ENCODE results near the gene TLL1. TPM values are rescaled to one million over a fixed set of nuclear protein-coding genes. Genes with fewer than 3 reads are reported as not detected.

Gene TLL1
- total and polyA plus RNA-seq, 3 experiments from 2014 or later, result not detected

DNA sequence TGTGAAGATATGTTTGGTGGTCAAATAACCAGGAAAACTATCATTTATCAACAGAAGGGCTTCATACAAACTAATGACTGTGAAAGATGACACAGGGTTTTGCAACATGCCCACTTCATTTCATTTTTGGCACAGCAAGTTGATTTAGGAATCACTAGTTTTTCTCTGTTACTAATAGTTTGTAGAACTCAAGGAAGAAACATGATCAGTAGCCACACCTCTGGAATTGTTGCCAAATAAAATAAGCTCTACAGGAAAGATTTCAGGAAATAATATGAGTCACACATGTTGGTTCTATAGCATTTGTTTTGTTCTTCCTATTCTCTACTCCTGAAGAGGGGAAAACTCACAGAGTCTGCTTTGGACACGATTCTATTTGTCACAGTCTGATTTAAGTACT lies 255.4 kb downstream of the TLL1 start:
- Mint-ChIP-seq H3K36me3 (no peaks in the 10 kb centered on the region), H3K4me3 (no peak overlapping the region), H3K4me1 (no peaks in the 10 kb centered on the region), H3K27me3 (peaks cover 0 to 1% of the 10 kb centered on the region in 2 donors), H3K27ac (no peak overlapping the region), H3K9me3 (peaks cover 5 to 8% (median 7%) of the 10 kb centered on the region in 5 donors)
- DNase-seq, result no peak
- no peaks in the 10 kb centered on the region for H3K9me3 ChIP-seq (ENCODE audit: low read length)
- ChIA-PET CTCF (no interaction called here), POLR2A (no interaction called here)
- no peaks in the 10 kb centered on the region for H3K27me3 ChIP-seq (ENCODE audit: insufficient read depth, low read length, poor library complexity, severe bottlenecking)
- no peak overlapping the region for H3K27ac ChIP-seq (ENCODE audit: low read depth, low read length)
- no peaks in the 10 kb centered on the region for H3K4me1 ChIP-seq (ENCODE audit: insufficient read depth, low read length)
- no peaks in the 10 kb centered on the region for H3K36me3 ChIP-seq (ENCODE audit: insufficient read depth, low read length)
- H3K4me3 ChIP-seq (ENCODE audit: low read length), result no peak overlapping the region

DNA sequence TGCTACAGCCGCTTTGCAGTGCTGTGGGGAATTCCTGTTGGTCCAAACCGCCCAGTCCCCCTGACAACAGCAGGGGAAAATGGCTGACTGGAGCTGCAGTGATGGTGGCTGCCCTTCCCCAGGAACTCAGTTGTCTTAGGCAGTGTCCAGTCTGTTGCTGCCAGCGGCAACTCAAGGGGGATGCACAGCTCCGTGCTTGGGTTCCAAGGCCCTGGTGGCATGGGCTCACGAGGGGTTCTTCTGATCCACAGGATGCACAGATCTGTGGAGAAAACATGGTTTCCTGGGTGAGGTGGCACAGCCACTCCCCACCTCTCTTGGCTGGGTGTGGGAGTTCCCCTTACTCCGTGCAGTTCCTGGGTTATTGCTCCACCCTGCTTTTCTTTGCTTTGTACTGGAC lies 261.2 kb downstream of the TLL1 start:
- H3K4me1 ChIP-seq (ENCODE audit: insufficient read depth, low read length), result no peaks in the 10 kb centered on the region
- H3K36me3 ChIP-seq (ENCODE audit: insufficient read depth, low read length), result no peaks in the 10 kb centered on the region
- DNase-seq, result peak in 1 of 5 donors; percentile 41
- Mint-ChIP-seq H3K4me3 (no peak overlapping the region), H3K4me1 (no peaks in the 10 kb centered on the region), H3K9me3 (peaks cover 4 to 14% (median 13%) of the 10 kb centered on the region in 5 donors), H3K27me3 (peaks cover 0 to 1% of the 10 kb centered on the region in 2 donors), H3K36me3 (no peaks in the 10 kb centered on the region), H3K27ac (no peak overlapping the region)
- no peak overlapping the region for H3K27ac ChIP-seq (ENCODE audit: low read depth, low read length)
- POLR2A ChIA-PET, result no interaction called here
- H3K9me3 ChIP-seq (ENCODE audit: low read length), result no peaks in the 10 kb centered on the region
- no peaks in the 10 kb centered on the region for H3K27me3 ChIP-seq (ENCODE audit: insufficient read depth, low read length, poor library complexity, severe bottlenecking)
- CTCF ChIA-PET, result no interaction called here
- no peak overlapping the region for H3K4me3 ChIP-seq (ENCODE audit: low read length)

DNA sequence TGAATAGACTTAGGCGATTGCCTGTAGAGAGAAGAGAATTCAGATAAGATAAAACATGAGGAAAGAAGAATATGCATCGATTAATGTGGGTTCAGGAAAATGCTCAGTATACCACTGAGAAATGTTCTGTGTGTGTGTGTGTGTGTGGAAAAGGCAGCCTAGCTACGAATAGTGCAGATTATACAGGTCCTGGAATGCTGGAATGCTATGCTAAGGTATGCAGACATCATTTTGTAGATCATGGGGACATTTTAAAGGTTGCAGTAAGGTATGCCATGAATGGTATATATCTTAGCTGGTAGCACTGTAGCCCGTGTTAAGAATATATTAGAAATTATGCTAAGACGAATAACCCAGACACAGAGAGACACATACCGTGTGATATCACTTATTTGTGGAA lies 267.9 kb downstream of the TLL1 start:
- DNase-seq, result no peak
- H3K27me3 Mint-ChIP-seq, result peaks cover 0 to 3% of the 10 kb centered on the region in 2 donors
- Histone ChIP-seq H3K36me3 (ENCODE audit: insufficient read depth, low read length) (no peaks in the 10 kb centered on the region), H3K4me3 (ENCODE audit: low read length) (no peak overlapping the region), H3K9me3 (ENCODE audit: low read length) (no peaks in the 10 kb centered on the region), H3K27ac (ENCODE audit: low read depth, low read length) (no peak overlapping the region), H3K4me1 (ENCODE audit: insufficient read depth, low read length) (no peaks in the 10 kb centered on the region), H3K27me3 (ENCODE audit: insufficient read depth, low read length, poor library complexity, severe bottlenecking) (no peaks in the 10 kb centered on the region)
- H3K4me1 Mint-ChIP-seq, result no peaks in the 10 kb centered on the region
- ChIA-PET POLR2A (no interaction called here), CTCF (no interaction called here)
- no peak overlapping the region for H3K4me3 Mint-ChIP-seq
- H3K9me3 Mint-ChIP-seq, result peaks cover 0 to 2% (median 0%) of the 10 kb centered on the region in 5 donors
- no peaks in the 10 kb centered on the region for H3K36me3 Mint-ChIP-seq
- H3K27ac Mint-ChIP-seq, result no peak overlapping the region

- H3K4me1 ChIP-seq (ENCODE audit: insufficient read depth, low read length), result no peaks in the 10 kb centered on the region
- peak in 1 of 5 donors; percentile 43 for DNase-seq
- H3K27ac Mint-ChIP-seq, result no peak overlapping the region
- no peaks in the 10 kb centered on the region for H3K36me3 ChIP-seq (ENCODE audit: insufficient read depth, low read length)
- no peaks in the 10 kb centered on the region for H3K36me3 Mint-ChIP-seq
- no peak overlapping the region for H3K27ac ChIP-seq (ENCODE audit: low read depth, low read length)
- no peaks in the 10 kb centered on the region for H3K9me3 ChIP-seq (ENCODE audit: low read length)
- ChIA-PET CTCF (no interaction called here), POLR2A (no interaction called here)
- no peaks in the 10 kb centered on the region for H3K27me3 ChIP-seq (ENCODE audit: insufficient read depth, low read length, poor library complexity, severe bottlenecking)
- peaks cover 0 to 2% (median 0%) of the 10 kb centered on the region in 5 donors for H3K9me3 Mint-ChIP-seq
- peaks cover 0 to 3% of the 10 kb centered on the region in 2 donors for H3K27me3 Mint-ChIP-seq
- H3K4me1 Mint-ChIP-seq, result no peaks in the 10 kb centered on the region
- no peak overlapping the region for H3K4me3 ChIP-seq (ENCODE audit: low read length)
- no peak overlapping the region for H3K4me3 Mint-ChIP-seq
These were observed 270.2 kb downstream of the TLL1 start for GRCh38 chr4:166143227-166143626.

GRCh38 chr4:166144607-166145006 lies 271.6 kb downstream of the TLL1 start:
- ChIA-PET POLR2A (no interaction called here), CTCF (no interaction called here)
- Mint-ChIP-seq H3K9me3 (peaks cover 0 to 4% (median 0%) of the 10 kb centered on the region in 5 donors), H3K4me3 (no peak overlapping the region), H3K27me3 (peaks cover 0 to 1% of the 10 kb centered on the region in 2 donors), H3K4me1 (no peaks in the 10 kb centered on the region), H3K36me3 (no peaks in the 10 kb centered on the region), H3K27ac (no peak overlapping the region)
- H3K9me3 ChIP-seq (ENCODE audit: low read length), result no peaks in the 10 kb centered on the region
- H3K27ac ChIP-seq (ENCODE audit: low read depth, low read length), result no peak overlapping the region
- H3K4me1 ChIP-seq (ENCODE audit: insufficient read depth, low read length), result no peaks in the 10 kb centered on the region
- DNase-seq, result no peak
- no peaks in the 10 kb centered on the region for H3K27me3 ChIP-seq (ENCODE audit: insufficient read depth, low read length, poor library complexity, severe bottlenecking)
- no peak overlapping the region for H3K4me3 ChIP-seq (ENCODE audit: low read length)
- no peaks in the 10 kb centered on the region for H3K36me3 ChIP-seq (ENCODE audit: insufficient read depth, low read length)

- DNase-seq, result no peak
- ChIA-PET POLR2A (no interaction called here), CTCF (no interaction called here)
These were observed 273.9 kb downstream of the TLL1 start for GRCh38 chr4:166146806-166147540.

More at GRCh38 chr4:166146806-166147540, 273.9 kb downstream of the TLL1 start:
- no peak overlapping the region for H3K4me3 Mint-ChIP-seq
- Histone ChIP-seq H3K27me3 (ENCODE audit: insufficient read depth, low read length, poor library complexity, severe bottlenecking) (no peaks in the 10 kb centered on the region), H3K27ac (ENCODE audit: low read depth, low read length) (no peak overlapping the region), H3K4me3 (ENCODE audit: low read length) (no peak overlapping the region), H3K4me1 (ENCODE audit: insufficient read depth, low read length) (no peaks in the 10 kb centered on the region), H3K9me3 (ENCODE audit: low read length) (no peaks in the 10 kb centered on the region), H3K36me3 (ENCODE audit: insufficient read depth, low read length) (no peaks in the 10 kb centered on the region)
- peaks cover 0 to 1% of the 10 kb centered on the region in 2 donors for H3K27me3 Mint-ChIP-seq
- H3K36me3 Mint-ChIP-seq, result no peaks in the 10 kb centered on the region
- H3K4me1 Mint-ChIP-seq, result no peaks in the 10 kb centered on the region
- no peak overlapping the region for H3K27ac Mint-ChIP-seq
- H3K9me3 Mint-ChIP-seq, result peaks cover 0 to 4% (median 2%) of the 10 kb centered on the region in 5 donors

Data from CD8-positive, alpha-beta memory T cell (primary cell).